Endothelial cell of umbilical vein (primary cell): Measurements from ENCODE around the gene RAB17.

Experiments
- MAX ChIP-seq: IDR thresholded peaks from 2 replicates; pipeline ENCODE4 v1.6.1; 2011; ENCODE audit not compliant: insufficient read depth, insufficient read length
- POLR2A ChIP-seq: IDR thresholded peaks from 2 replicates; pipeline ENCODE4 v1.6.1; 2012; ENCODE audit warnings: low read depth, mild to moderate bottlenecking, control low read depth, low read length
- POLR2AphosphoS5 ChIP-seq: IDR thresholded peaks from 2 replicates; pipeline ENCODE4 v1.6.1; 2012; ENCODE audit warnings: low read depth, mild to moderate bottlenecking, control low read depth, low read length, moderate library complexity; ENCODE audit not compliant: insufficient read depth
- TF ChIP-seq, protein P1 (sequence below), 2 donors: IDR thresholded peaks; 1 replicate in 1 of 2; 2 replicates in 1 of 2; pipeline ENCODE4 v1.5.1; 2011; ENCODE audit warnings: low read length in 2 of 2, mild to moderate bottlenecking in 2 of 2, moderate library complexity in 2 of 2, control low read depth in 1 of 2, inconsistent platforms in 1 of 2, low read depth in 1 of 2; ENCODE audit not compliant: insufficient read depth in 1 of 2; ENCODE audit errors: extremely low read depth in 1 of 2

GRCh38 chr2:237581751-237582746 lies 8.5 kb downstream of the RAB17 start:
- TF ChIP-seq, protein P1, sequence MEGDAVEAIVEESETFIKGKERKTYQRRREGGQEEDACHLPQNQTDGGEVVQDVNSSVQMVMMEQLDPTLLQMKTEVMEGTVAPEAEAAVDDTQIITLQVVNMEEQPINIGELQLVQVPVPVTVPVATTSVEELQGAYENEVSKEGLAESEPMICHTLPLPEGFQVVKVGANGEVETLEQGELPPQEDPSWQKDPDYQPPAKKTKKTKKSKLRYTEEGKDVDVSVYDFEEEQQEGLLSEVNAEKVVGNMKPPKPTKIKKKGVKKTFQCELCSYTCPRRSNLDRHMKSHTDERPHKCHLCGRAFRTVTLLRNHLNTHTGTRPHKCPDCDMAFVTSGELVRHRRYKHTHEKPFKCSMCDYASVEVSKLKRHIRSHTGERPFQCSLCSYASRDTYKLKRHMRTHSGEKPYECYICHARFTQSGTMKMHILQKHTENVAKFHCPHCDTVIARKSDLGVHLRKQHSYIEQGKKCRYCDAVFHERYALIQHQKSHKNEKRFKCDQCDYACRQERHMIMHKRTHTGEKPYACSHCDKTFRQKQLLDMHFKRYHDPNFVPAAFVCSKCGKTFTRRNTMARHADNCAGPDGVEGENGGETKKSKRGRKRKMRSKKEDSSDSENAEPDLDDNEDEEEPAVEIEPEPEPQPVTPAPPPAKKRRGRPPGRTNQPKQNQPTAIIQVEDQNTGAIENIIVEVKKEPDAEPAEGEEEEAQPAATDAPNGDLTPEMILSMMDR (IDR thresholded peaks at IDR 0.05; ENCODE audit: extremely low read depth in 1 of 2, insufficient read depth in 1 of 2, low read depth in 1 of 2, low read length in 2 of 2), result peak; percentile 55 to 61
- TF ChIP-seq POLR2AphosphoS5 (no peak), POLR2A (no peak), MAX (no peak)
